Measurements from ENCODE around the gene SAMD4B.
A peak's percentile ranks its signal among the peaks of the same experiment; 100 is the strongest.

The SAMD4B gene

GRCh38 chr19:39341719-39342604 is at the start of gene SAMD4B:
Gene SAMD4B, plus strand, starts transcription at chr19:39342421. Its CDS starts 14,473 bp downstream, at chr19:39356894.
- peak within 1 kb of the TSS; percentile 90 for H3K9ac ChIP-seq (ENCODE audit: low read depth, low read length)

GRCh38 chr19:39293394-39293793 is 48.8 kb upstream of the SAMD4B start:
- Histone ChIP-seq H3K36me3 (ENCODE audit: insufficient read depth, low read depth, low read length) (no peaks in the 10 kb centered on the region), H3K9me3 (ENCODE audit: insufficient read depth, low read depth, low read length) (no peaks in the 10 kb centered on the region), H3K27me3 (ENCODE audit: insufficient read depth, low read length) (peaks cover 33% of the 10 kb centered on the region), H3K4me3 (ENCODE audit: low read length) (no peak overlapping the region), H3K27ac (ENCODE audit: low read length) (no peak overlapping the region), H3K9ac (ENCODE audit: low read depth, low read length) (no peak overlapping the region), H3K4me1 (ENCODE audit: insufficient read depth, low read length) (no peaks in the 10 kb centered on the region)

More at GRCh38 chr19:39341719-39342604, at the start of gene SAMD4B:
- H3K36me3 ChIP-seq (ENCODE audit: insufficient read depth, low read depth, low read length) = peaks cover 12% of the 10 kb centered on the region; the same call in 1 of the 2 replicates
- no peaks in the 10 kb centered on the region for H3K27me3 ChIP-seq (ENCODE audit: insufficient read depth, low read length)
- no peaks in the 10 kb centered on the region for H3K9me3 ChIP-seq (ENCODE audit: insufficient read depth, low read depth, low read length)
- H3K27ac ChIP-seq (ENCODE audit: low read length) = no peak within 1 kb of the TSS
- peaks cover 3% of the 10 kb centered on the region; the same call in 1 of the 2 replicates for H3K4me1 ChIP-seq (ENCODE audit: insufficient read depth, low read length)
- peak within 1 kb of the TSS; percentile 99 for H3K4me3 ChIP-seq (ENCODE audit: low read length)

- no peaks in the 10 kb centered on the region for H3K36me3 ChIP-seq (ENCODE audit: insufficient read depth, low read depth, low read length)
- no peaks in the 10 kb centered on the region for H3K4me1 ChIP-seq (ENCODE audit: insufficient read depth, low read length)
- H3K27ac ChIP-seq (ENCODE audit: low read length) = no peak within 1 kb of the TSS
- no peaks in the 10 kb centered on the region for H3K9me3 ChIP-seq (ENCODE audit: insufficient read depth, low read depth, low read length)
- H3K27me3 ChIP-seq (ENCODE audit: insufficient read depth, low read length) = peaks cover 18% of the 10 kb centered on the region; the same call in 1 of the 2 replicates
- no peak within 1 kb of the TSS for H3K4me3 ChIP-seq (ENCODE audit: low read length)
- no peak within 1 kb of the TSS for H3K9ac ChIP-seq (ENCODE audit: low read depth, low read length)
Observed at GRCh38 chr19:39296055-39296645, 46.1 kb upstream of the SAMD4B start, which contains the start of gene IFNL1. Gene IFNL1, plus strand, starts transcription at chr19:39296407. Its CDS starts 15 bp downstream, at chr19:39296422.

GRCh38 chr19:39296906-39297305 is 45.3 kb upstream of the SAMD4B start:
- H3K36me3 ChIP-seq (ENCODE audit: insufficient read depth, low read depth, low read length) = no peaks in the 10 kb centered on the region

GRCh38 chr19:39297931-39298634 is 44.1 kb upstream of the SAMD4B start:
- H3K27me3 ChIP-seq (ENCODE audit: insufficient read depth, low read length) = peaks cover 9% of the 10 kb centered on the region; the same call in 1 of the 2 replicates
- no peak overlapping the region for H3K27ac ChIP-seq (ENCODE audit: low read length)
- H3K9ac ChIP-seq (ENCODE audit: low read depth, low read length) = no peak overlapping the region
- no peaks in the 10 kb centered on the region for H3K36me3 ChIP-seq (ENCODE audit: insufficient read depth, low read depth, low read length)
- H3K4me3 ChIP-seq (ENCODE audit: low read length) = no peak overlapping the region
- no peaks in the 10 kb centered on the region for H3K9me3 ChIP-seq (ENCODE audit: insufficient read depth, low read depth, low read length)
- peaks cover 1% of the 10 kb centered on the region; the same call in 1 of the 2 replicates for H3K4me1 ChIP-seq (ENCODE audit: insufficient read depth, low read length)

More at GRCh38 chr19:39296906-39297305, 45.3 kb upstream of the SAMD4B start:
- Histone ChIP-seq H3K4me1 (ENCODE audit: insufficient read depth, low read length) (no peaks in the 10 kb centered on the region), H3K9me3 (ENCODE audit: insufficient read depth, low read depth, low read length) (no peaks in the 10 kb centered on the region), H3K27me3 (ENCODE audit: insufficient read depth, low read length) (peaks cover 15% of the 10 kb centered on the region; the same call in 1 of the 2 replicates), H3K27ac (ENCODE audit: low read length) (no peak overlapping the region), H3K9ac (ENCODE audit: low read depth, low read length) (no peak overlapping the region), H3K4me3 (ENCODE audit: low read length) (no peak overlapping the region)

- Histone ChIP-seq H3K4me1 (ENCODE audit: insufficient read depth, low read length) (peaks cover 8% of the 10 kb centered on the region; the same call in 1 of the 2 replicates), H3K36me3 (ENCODE audit: insufficient read depth, low read depth, low read length) (no peaks in the 10 kb centered on the region), H3K9me3 (ENCODE audit: insufficient read depth, low read depth, low read length) (no peaks in the 10 kb centered on the region), H3K27me3 (ENCODE audit: insufficient read depth, low read length) (peaks cover 11% of the 10 kb centered on the region), H3K27ac (ENCODE audit: low read length) (no peak overlapping the region), H3K4me3 (ENCODE audit: low read length) (no peak overlapping the region), H3K9ac (ENCODE audit: low read depth, low read length) (no peak overlapping the region)
Observed at GRCh38 chr19:39299404-39299803, 42.8 kb upstream of the SAMD4B start.

GRCh38 chr19:39299832-39300231 is 42.4 kb upstream of the SAMD4B start:
- no peak overlapping the region for H3K4me3 ChIP-seq (ENCODE audit: low read length)
- H3K36me3 ChIP-seq (ENCODE audit: insufficient read depth, low read depth, low read length) = no peaks in the 10 kb centered on the region
- no peak overlapping the region for H3K27ac ChIP-seq (ENCODE audit: low read length)
- H3K9me3 ChIP-seq (ENCODE audit: insufficient read depth, low read depth, low read length) = no peaks in the 10 kb centered on the region
- H3K9ac ChIP-seq (ENCODE audit: low read depth, low read length) = no peak overlapping the region
- H3K27me3 ChIP-seq (ENCODE audit: insufficient read depth, low read length) = peaks cover 15% of the 10 kb centered on the region
- peaks cover 9% of the 10 kb centered on the region; the same call in 1 of the 2 replicates for H3K4me1 ChIP-seq (ENCODE audit: insufficient read depth, low read length)

GRCh38 chr19:39301021-39301420 is 41.2 kb upstream of the SAMD4B start:
- H3K9me3 ChIP-seq (ENCODE audit: insufficient read depth, low read depth, low read length) = no peaks in the 10 kb centered on the region
- H3K9ac ChIP-seq (ENCODE audit: low read depth, low read length) = no peak overlapping the region
- H3K27ac ChIP-seq (ENCODE audit: low read length) = no peak overlapping the region
- H3K27me3 ChIP-seq (ENCODE audit: insufficient read depth, low read length) = peaks cover 27% of the 10 kb centered on the region
- no peak overlapping the region for H3K4me3 ChIP-seq (ENCODE audit: low read length)
- H3K4me1 ChIP-seq (ENCODE audit: insufficient read depth, low read length) = peaks cover 15% of the 10 kb centered on the region; the same call in 1 of the 2 replicates
- H3K36me3 ChIP-seq (ENCODE audit: insufficient read depth, low read depth, low read length) = no peaks in the 10 kb centered on the region

- Histone ChIP-seq H3K36me3 (ENCODE audit: insufficient read depth, low read depth, low read length) (no peaks in the 10 kb centered on the region), H3K27me3 (ENCODE audit: insufficient read depth, low read length) (peaks cover 32% of the 10 kb centered on the region), H3K9me3 (ENCODE audit: insufficient read depth, low read depth, low read length) (no peaks in the 10 kb centered on the region), H3K9ac (ENCODE audit: low read depth, low read length) (no peak overlapping the region), H3K4me3 (ENCODE audit: low read length) (no peak overlapping the region), H3K27ac (ENCODE audit: low read length) (no peak overlapping the region), H3K4me1 (ENCODE audit: insufficient read depth, low read length) (peaks cover 15% of the 10 kb centered on the region; the same call in 1 of the 2 replicates)
Observed at GRCh38 chr19:39301562-39301961, 40.7 kb upstream of the SAMD4B start.

GRCh38 chr19:39303373-39304184 is 38.6 kb upstream of the SAMD4B start:
- H3K36me3 ChIP-seq (ENCODE audit: insufficient read depth, low read depth, low read length) = no peaks in the 10 kb centered on the region
- H3K27me3 ChIP-seq (ENCODE audit: insufficient read depth, low read length) = peaks cover 52% of the 10 kb centered on the region

GRCh38 chr19:39304185-39304513 is 38.1 kb upstream of the SAMD4B start:
- H3K4me1 ChIP-seq (ENCODE audit: insufficient read depth, low read length) = peaks cover 15% of the 10 kb centered on the region; the same call in 1 of the 2 replicates
- H3K27me3 ChIP-seq (ENCODE audit: insufficient read depth, low read length) = peaks cover 56% of the 10 kb centered on the region
- H3K27ac ChIP-seq (ENCODE audit: low read length) = no peak overlapping the region
- H3K36me3 ChIP-seq (ENCODE audit: insufficient read depth, low read depth, low read length) = no peaks in the 10 kb centered on the region
- no peak overlapping the region for H3K4me3 ChIP-seq (ENCODE audit: low read length)
- no peaks in the 10 kb centered on the region for H3K9me3 ChIP-seq (ENCODE audit: insufficient read depth, low read depth, low read length)
- no peak overlapping the region for H3K9ac ChIP-seq (ENCODE audit: low read depth, low read length)

More at GRCh38 chr19:39303373-39304184, 38.6 kb upstream of the SAMD4B start:
- H3K4me3 ChIP-seq (ENCODE audit: low read length) = no peak overlapping the region
- no peak overlapping the region for H3K27ac ChIP-seq (ENCODE audit: low read length)
- no peak overlapping the region for H3K9ac ChIP-seq (ENCODE audit: low read depth, low read length)
- peaks cover 15% of the 10 kb centered on the region; the same call in 1 of the 2 replicates for H3K4me1 ChIP-seq (ENCODE audit: insufficient read depth, low read length)
- H3K9me3 ChIP-seq (ENCODE audit: insufficient read depth, low read depth, low read length) = no peaks in the 10 kb centered on the region

Measured in iPS-20b (cell line).